Mesothelial cell of epicardium (in vitro differentiated cells): ENCODE measurements around the gene PLA2G6. TPM values are rescaled to one million over a fixed set of nuclear protein-coding genes. Genes with fewer than 3 reads are reported as not detected.
A peak's percentile ranks its signal among the peaks of the same experiment; 100 is the strongest.

Experiments used
- DNase-seq, 2 experiments: peaks; one replicate each; pipeline ENCODE4 v3.0.0; 2021; ENCODE audit warnings: low spot score in 2 of 2; ENCODE audit not compliant: unreplicated experiment in 2 of 2
- H3K27ac Mint-ChIP-seq: 2 replicates; pipeline ENCODE4 v1.8.0; 2021; ENCODE audit warnings: mixed read lengths
- H3K27me3 Mint-ChIP-seq: 2 replicates; pipeline ENCODE4 v1.8.0; 2021; ENCODE audit warnings: low read depth, mixed read lengths
- H3K36me3 Mint-ChIP-seq: 2 replicates; pipeline ENCODE4 v1.8.0; 2021; ENCODE audit warnings: mixed read lengths
- H3K4me1 Mint-ChIP-seq: 2 replicates; pipeline ENCODE4 v1.8.0; 2021; ENCODE audit warnings: mixed read lengths
- H3K4me3 Mint-ChIP-seq: 2 replicates; pipeline ENCODE4 v1.8.0; 2021; ENCODE audit warnings: mild to moderate bottlenecking, moderate library complexity, mixed read lengths
- H3K9me3 Mint-ChIP-seq: 2 replicates; pipeline ENCODE4 v1.8.0; 2021; ENCODE audit warnings: mixed read lengths
- CTCF ChIP-seq: fragments of 200-600 bp; sonication (generic); IDR thresholded peaks from one replicate; pipeline ENCODE4 v1.5.0; 2021; ENCODE audit warnings: antibody characterized with exemption; ENCODE audit not compliant: unreplicated experiment
- total RNA-seq: library from RNA; stranded (reverse); gene quantifications from 3 replicates; pipeline ENCODE4 v1.2.1, GENCODE V29; 2021

The PLA2G6 gene
- total RNA-seq, 1 donor from 2014 or later: 88.2 TPM

GRCh38 chr22:38211556-38211955 is 29.9 kb upstream of the PLA2G6 start:
- no peak for DNase-seq
- Mint-ChIP-seq H3K4me3 (no peak overlapping the region), H3K9me3 (no peaks in the 10 kb centered on the region), H3K27me3 (peaks cover 13% of the 10 kb centered on the region), H3K36me3 (peaks cover 3% of the 10 kb centered on the region), H3K4me1 (peaks cover 9% of the 10 kb centered on the region), H3K27ac (no peak overlapping the region)
- TF ChIP-seq CTCF: no peak

- Mint-ChIP-seq H3K27me3 (peaks cover 5% of the 10 kb centered on the region), H3K36me3 (no peaks in the 10 kb centered on the region), H3K9me3 (no peaks in the 10 kb centered on the region), H3K4me1 (peaks cover 3% of the 10 kb centered on the region), H3K4me3 (no peak overlapping the region), H3K27ac (no peak overlapping the region)
- no peak for TF ChIP-seq CTCF
- DNase-seq: no peak
These were observed 26.9 kb upstream of the PLA2G6 start for GRCh38 chr22:38208551-38208968.

GRCh38 chr22:38207898-38208432 is 26.3 kb upstream of the PLA2G6 start:
- Mint-ChIP-seq H3K4me1 (peaks cover 1% of the 10 kb centered on the region), H3K9me3 (no peaks in the 10 kb centered on the region), H3K27ac (no peak overlapping the region), H3K27me3 (no peaks in the 10 kb centered on the region), H3K36me3 (no peaks in the 10 kb centered on the region), H3K4me3 (no peak overlapping the region)
- TF ChIP-seq CTCF: no peak
- no peak for DNase-seq

GRCh38 chr22:38205261-38206128 is 23.9 kb upstream of the PLA2G6 start:
- H3K36me3 Mint-ChIP-seq: no peaks in the 10 kb centered on the region
- no peak for TF ChIP-seq CTCF
- H3K27ac Mint-ChIP-seq: peak overlapping the region; percentile 34
- peaks cover 1% of the 10 kb centered on the region for H3K4me1 Mint-ChIP-seq
- H3K27me3 Mint-ChIP-seq: no peaks in the 10 kb centered on the region
- no peak for DNase-seq
- no peaks in the 10 kb centered on the region for H3K9me3 Mint-ChIP-seq
- H3K4me3 Mint-ChIP-seq: no peak overlapping the region

- Mint-ChIP-seq H3K27ac (peak overlapping the region; percentile 47), H3K4me3 (peak overlapping the region; percentile 9), H3K4me1 (peaks cover 1% of the 10 kb centered on the region), H3K36me3 (no peaks in the 10 kb centered on the region), H3K9me3 (no peaks in the 10 kb centered on the region), H3K27me3 (no peaks in the 10 kb centered on the region)
- DNase-seq: no peak
- TF ChIP-seq CTCF: no peak
These were observed 23.2 kb upstream of the PLA2G6 start for GRCh38 chr22:38204784-38205183.
